Activated CD8-positive, alpha-beta T cell treated with anti-CD3 and anti-CD28 coated beads for 36 hours (primary cell): Measurements from ENCODE around the gene ADARB2. TPM values are rescaled to one million over a fixed set of nuclear protein-coding genes. Genes with fewer than 3 reads are reported as not detected.

Experiments
- ATAC-seq: fragments of 200-7000 bp; cut with Tn5 transposase; one replicate; pipeline ENCODE4 v1.10.0; 2021; ENCODE audit warnings: mild to moderate bottlenecking, moderate library complexity
- CTCF ChIA-PET: fragments of 350-600 bp; sonication (Branson Sonifier 250); formaldehyde crosslinking; loops from one replicate; lab custom pipeline; 2021; ENCODE audit warnings: antibody characterized with exemption; lab: Charles Lee
- POLR2A ChIA-PET: fragments of 350-600 bp; sonication (Branson Sonifier 250); formaldehyde crosslinking; loops from one replicate; lab custom pipeline; 2021; ENCODE audit warnings: antibody characterized with exemption; lab: Charles Lee
- DNase-seq: peaks from one replicate; pipeline ENCODE4 v3.0.0-alpha.2; 2020
- H3K27ac Mint-ChIP-seq: one replicate; pipeline ENCODE4 v1.8.0; 2021; ENCODE audit warnings: mild to moderate bottlenecking, mixed read lengths
- H3K27me3 Mint-ChIP-seq: one replicate; pipeline ENCODE4 v1.8.0; 2021; ENCODE audit warnings: mixed read lengths
- H3K36me3 Mint-ChIP-seq: one replicate; pipeline ENCODE4 v1.8.0; 2021; ENCODE audit warnings: low read depth, mixed read lengths
- H3K4me1 Mint-ChIP-seq: one replicate; pipeline ENCODE4 v1.8.0; 2021; ENCODE audit warnings: low read depth, mixed read lengths
- H3K4me3 Mint-ChIP-seq: one replicate; pipeline ENCODE4 v1.8.0; 2021; ENCODE audit warnings: mild to moderate bottlenecking, moderate library complexity, mixed read lengths
- H3K9me3 Mint-ChIP-seq: one replicate; pipeline ENCODE4 v1.8.0; 2021; ENCODE audit warnings: mixed read lengths
- CTCF ChIP-seq: fragments of 200-600 bp; IDR thresholded peaks from one replicate; pipeline ENCODE4 v1.8.0; 2022; ENCODE audit warnings: antibody characterized with exemption, mild to moderate bottlenecking
- intact Hi-C: fragments of 100-400 bp; cut with micrococcal nuclease; formaldehyde crosslinking; loops from one replicate; pipeline ENCODE4 v1.10.0; 2022
- total RNA-seq, 2 experiments: library from RNA; stranded (reverse); gene quantifications; one replicate each; pipeline ENCODE4 v1.2.3, GENCODE V29; 2021

ADARB2 gene
- total RNA-seq, 2 experiments from 2014 or later: 1.3 to 1.6 TPM

DNA sequence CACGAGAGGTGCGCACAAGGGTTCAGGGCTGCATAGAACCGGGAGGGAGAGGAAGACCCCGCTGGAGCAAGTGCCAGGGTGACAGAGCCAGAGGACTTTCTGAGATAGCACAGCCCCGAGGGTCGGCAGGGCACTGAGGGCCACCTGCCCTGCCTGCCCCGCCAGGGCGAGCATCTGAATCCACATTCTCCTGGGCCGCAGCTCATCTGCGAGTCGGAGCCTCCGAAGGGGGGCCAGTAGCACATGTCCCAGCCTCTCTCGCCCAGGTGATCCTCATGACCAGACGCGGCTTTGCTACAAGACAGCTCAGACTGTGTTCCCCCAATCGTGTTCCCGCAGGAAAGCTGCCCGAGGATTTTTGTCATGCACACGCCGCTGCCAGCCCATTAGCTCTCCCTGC, 71.2 kb downstream of the ADARB2 start:
- POLR2A ChIA-PET: no interaction called here
- Mint-ChIP-seq H3K4me3 (no peak overlapping the region), H3K9me3 (no peaks in the 10 kb centered on the region), H3K4me1 (no peaks in the 10 kb centered on the region), H3K27me3 (peaks cover 2% of the 10 kb centered on the region), H3K27ac (no peak overlapping the region), H3K36me3 (no peaks in the 10 kb centered on the region)
- ATAC-seq (no peak), DNase-seq (no peak)
- CTCF ChIA-PET: no interaction called here
- TF ChIP-seq CTCF: no peak
- intact Hi-C loops: no loop called here

DNA sequence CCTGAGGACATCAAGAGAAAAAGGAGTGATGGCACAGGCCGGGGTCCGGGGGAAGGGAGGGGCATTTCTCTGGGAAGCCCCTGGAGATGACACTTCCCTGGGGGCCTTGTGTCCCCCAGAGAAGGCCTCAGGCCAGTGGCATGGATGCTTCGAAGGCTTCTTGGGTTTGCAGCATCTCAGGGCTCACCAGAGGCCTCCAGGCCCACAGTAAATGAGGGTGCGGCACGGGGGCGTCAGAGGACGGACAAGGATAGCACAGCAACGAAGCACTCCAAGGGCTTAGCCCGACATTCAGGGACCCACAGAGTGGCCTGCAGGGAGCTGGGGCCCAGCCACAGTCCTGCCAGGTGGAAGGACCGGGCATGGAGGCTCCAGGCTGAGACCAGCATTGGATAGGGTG, 71.6 kb downstream of the ADARB2 start:
- CTCF ChIA-PET: no interaction called here
- Mint-ChIP-seq H3K36me3 (no peaks in the 10 kb centered on the region), H3K27me3 (peaks cover 5% of the 10 kb centered on the region), H3K27ac (no peak overlapping the region), H3K9me3 (no peaks in the 10 kb centered on the region), H3K4me1 (no peaks in the 10 kb centered on the region), H3K4me3 (no peak overlapping the region)
- POLR2A ChIA-PET: no interaction called here
- intact Hi-C loops: no loop called here
- no peak for DNase-seq
- no peak for ATAC-seq
- TF ChIP-seq CTCF: no peak

DNA sequence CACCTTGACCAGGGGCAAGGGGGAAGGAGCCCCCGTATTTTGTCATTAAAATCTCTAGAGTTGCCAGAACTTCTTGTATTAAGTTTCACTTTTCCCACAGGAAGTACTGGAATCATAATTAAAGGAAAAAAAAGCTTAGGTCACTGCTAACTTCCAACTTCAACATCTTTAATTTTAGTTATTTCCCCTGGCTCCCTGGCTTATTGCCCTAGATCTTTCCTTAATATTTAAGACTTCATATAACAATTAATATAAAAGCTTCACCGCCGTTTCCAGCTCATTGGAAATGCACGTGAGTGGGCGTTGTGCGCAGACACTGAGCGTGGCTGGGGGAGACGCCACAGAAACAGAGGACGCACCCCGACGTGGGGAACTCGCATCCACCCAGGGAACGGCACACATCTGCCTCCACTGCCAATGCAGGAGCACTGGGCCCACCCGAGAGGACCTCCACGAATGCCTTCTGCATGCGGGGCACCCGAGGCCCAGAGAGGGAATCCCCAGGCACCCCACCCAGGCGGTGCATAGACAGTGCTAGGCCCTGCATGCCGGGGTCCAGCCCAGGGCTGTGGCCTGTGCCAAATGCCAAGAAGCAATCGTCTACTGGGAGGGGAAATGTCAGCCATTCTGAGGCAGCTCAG, 72.2 kb downstream of the ADARB2 start:
- no peak overlapping the region for H3K4me3 Mint-ChIP-seq
- POLR2A ChIA-PET: no interaction called here
- DNase-seq: no peak
- ATAC-seq: no peak
- CTCF ChIA-PET: no interaction called here
- H3K27me3 Mint-ChIP-seq: peaks cover 5% of the 10 kb centered on the region
- no peaks in the 10 kb centered on the region for H3K36me3 Mint-ChIP-seq
- H3K4me1 Mint-ChIP-seq: no peaks in the 10 kb centered on the region
- no peak for TF ChIP-seq CTCF
- H3K9me3 Mint-ChIP-seq: no peaks in the 10 kb centered on the region
- H3K27ac Mint-ChIP-seq: no peak overlapping the region
- intact Hi-C loops: no loop called here

DNA sequence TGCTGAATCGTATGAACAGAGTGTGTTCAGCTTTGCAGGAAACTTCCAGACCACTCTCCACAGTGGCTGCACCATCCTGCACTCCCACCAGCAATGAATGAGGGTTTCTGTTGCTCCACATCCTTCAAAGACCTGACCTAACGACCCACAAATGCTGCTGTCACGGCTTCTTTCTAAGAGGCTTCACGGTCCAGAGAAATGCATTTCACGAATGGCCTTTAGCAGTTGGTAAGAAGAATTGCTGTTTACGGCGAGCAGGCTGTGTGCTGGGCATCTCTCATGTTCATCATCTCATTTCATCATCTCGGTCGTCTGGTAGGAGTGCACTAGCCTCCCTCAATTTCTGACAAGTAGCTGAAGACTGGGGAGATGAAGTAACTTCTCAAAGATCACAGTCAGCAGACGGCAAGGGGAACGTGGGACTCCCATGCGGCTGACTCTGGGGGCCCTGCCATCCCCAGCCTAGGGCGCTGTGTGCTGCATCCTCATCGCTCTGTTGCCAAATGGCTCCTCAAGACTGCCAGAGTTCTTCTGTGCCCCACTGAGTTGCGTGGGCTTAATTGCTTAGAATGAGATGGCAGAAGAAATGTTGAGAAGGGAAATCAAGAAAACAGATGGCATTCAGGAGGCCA, 72.9 kb downstream of the ADARB2 start:
- Mint-ChIP-seq H3K36me3 (no peaks in the 10 kb centered on the region), H3K9me3 (no peaks in the 10 kb centered on the region), H3K4me3 (no peak overlapping the region), H3K27me3 (peaks cover 5% of the 10 kb centered on the region), H3K4me1 (no peaks in the 10 kb centered on the region), H3K27ac (no peak overlapping the region)
- POLR2A ChIA-PET: no interaction called here
- TF ChIP-seq CTCF: no peak
- no peak for ATAC-seq
- no peak for DNase-seq
- CTCF ChIA-PET: no interaction called here
- intact Hi-C loops: no loop called here

DNA sequence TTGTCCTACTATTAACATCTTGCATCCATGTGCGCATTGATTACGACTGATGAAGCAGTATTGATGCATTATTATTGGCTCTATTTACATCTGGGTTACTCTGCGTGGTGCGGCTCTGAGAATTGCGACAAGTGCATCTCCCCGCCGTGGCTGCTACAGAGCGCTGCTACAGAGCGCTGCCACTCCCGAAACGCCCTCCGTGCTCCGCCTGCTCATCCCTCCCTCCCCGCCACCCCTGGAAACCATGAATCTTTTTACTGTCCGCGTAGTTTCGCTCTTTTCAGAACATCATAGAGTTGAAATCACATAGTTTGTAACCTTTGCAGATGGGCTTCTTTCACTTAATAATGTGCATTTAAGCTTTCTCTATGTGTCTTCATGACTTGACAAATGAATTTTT, 74.1 kb downstream of the ADARB2 start:
- ChIA-PET CTCF (interaction anchor here (0.7 kb wide), 1 partner anchor 42 kb away, joined by 4 read pairs; no protein-coding TSS in a partner anchor), POLR2A (no interaction called here)
- Mint-ChIP-seq H3K36me3 (no peaks in the 10 kb centered on the region), H3K27ac (no peak overlapping the region), H3K27me3 (peaks cover 7% of the 10 kb centered on the region), H3K9me3 (no peaks in the 10 kb centered on the region), H3K4me3 (no peak overlapping the region), H3K4me1 (no peaks in the 10 kb centered on the region)
- ATAC-seq (no peak), DNase-seq (no peak)
- TF ChIP-seq CTCF: no peak
- intact Hi-C loops: no loop called here
